HG03039 (cell line): Measurements from ENCODE around the gene SMAD5.

ENCODE experiments used
- ATAC-seq: cut with Tn5 transposase; IDR thresholded peaks from one replicate; pipeline ENCODE4 v1.9.1; 2021; ENCODE audit warnings: mild to moderate bottlenecking, moderate library complexity; ENCODE audit not compliant: unreplicated experiment

SMAD5 gene

GRCh38 chr5:136194576-136194975 is 61.9 kb downstream of the SMAD5 start:
- no peak for ATAC-seq

- no peak for ATAC-seq
Observed at GRCh38 chr5:136195971-136196820, 63.6 kb downstream of the SMAD5 start.

GRCh38 chr5:136197462-136198142 is 65.0 kb downstream of the SMAD5 start:
- ATAC-seq, result no peak

GRCh38 chr5:136198453-136198852 is 65.8 kb downstream of the SMAD5 start:
- no peak for ATAC-seq

GRCh38 chr5:136199408-136199807 is 66.8 kb downstream of the SMAD5 start:
- ATAC-seq, result no peak

GRCh38 chr5:136200130-136200529 is 67.5 kb downstream of the SMAD5 start:
- no peak for ATAC-seq

GRCh38 chr5:136200761-136201160 is 68.1 kb downstream of the SMAD5 start:
- no peak for ATAC-seq

GRCh38 chr5:136201870-136202269 is 69.2 kb downstream of the SMAD5 start:
- no peak for ATAC-seq

- no peak for ATAC-seq
Observed at GRCh38 chr5:136202469-136203205, 70.0 kb downstream of the SMAD5 start.

GRCh38 chr5:136203303-136203922 is 70.8 kb downstream of the SMAD5 start:
- no peak for ATAC-seq

- ATAC-seq, result no peak
Observed at GRCh38 chr5:136205061-136205702, 72.5 kb downstream of the SMAD5 start.

GRCh38 chr5:136205941-136206340 is 73.3 kb downstream of the SMAD5 start:
- no peak for ATAC-seq

- no peak for ATAC-seq
Observed at GRCh38 chr5:136206361-136206760, 73.7 kb downstream of the SMAD5 start.

GRCh38 chr5:136207631-136208030 is 75.0 kb downstream of the SMAD5 start:
- ATAC-seq, result no peak

- no peak for ATAC-seq
Observed at GRCh38 chr5:136208916-136209315, 76.3 kb downstream of the SMAD5 start.

- no peak for ATAC-seq
Observed at GRCh38 chr5:136209346-136209910, 76.8 kb downstream of the SMAD5 start.

- ATAC-seq, result no peak
Observed at GRCh38 chr5:136210259-136210658, 77.6 kb downstream of the SMAD5 start.

- ATAC-seq, result no peak
Observed at GRCh38 chr5:136211282-136212040, 78.8 kb downstream of the SMAD5 start.

- no peak for ATAC-seq
Observed at GRCh38 chr5:136212252-136212721, 79.6 kb downstream of the SMAD5 start.
